OCI-LY7 (cell line): ENCODE data around the gene TCF12.

Source experiments
- CTCF ChIP-seq: fragments of 200-600 bp; sonication (generic); conservative IDR thresholded peaks from 2 replicates; pipeline ENCODE4 v1.5.1; 2014; ENCODE audit warnings: mild to moderate bottlenecking, antibody characterized with exemption, low read length, moderate library complexity, mixed read lengths
- EZH2phosphoT487 ChIP-seq: fragments of 200-600 bp; sonication (generic); IDR thresholded peaks from 2 replicates; pipeline ENCODE4 v1.6.1; 2018; ENCODE audit warnings: low read depth, borderline replicate concordance, mild to moderate bottlenecking, mixed run types, antibody characterized with exemption, low read length, moderate library complexity, mixed read lengths

DNA sequence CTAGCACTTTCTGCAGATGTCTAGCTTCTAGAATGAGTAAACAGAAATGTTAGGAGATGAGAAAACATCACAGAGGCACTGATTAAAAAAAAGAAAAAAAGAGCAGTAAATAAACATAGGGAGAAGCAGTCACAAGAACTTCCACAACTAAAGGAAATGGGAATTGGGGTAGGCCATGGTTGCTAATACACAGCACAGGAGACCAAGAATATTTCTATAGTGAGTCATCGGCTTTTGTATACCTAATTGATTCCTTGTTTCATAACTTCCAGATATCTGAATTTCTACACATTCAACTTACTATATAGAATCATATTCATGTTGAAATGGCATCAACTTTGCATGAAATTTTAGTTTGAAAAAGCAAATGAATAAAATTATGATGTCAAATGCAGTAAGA, 47.3 kb upstream of the TCF12 start:
- TF ChIP-seq CTCF = no peak
- TF ChIP-seq EZH2phosphoT487 = no peak
